Head of caudate nucleus (tissue), 42 donors: Measurements from ENCODE around the gene ZNF507.

Experiments used
- DNase-seq, 42 donors: peaks; one replicate each; pipeline versions ENCODE4 v3.0.0 to v3.0.0-alpha.2; 2020 to 2021; ENCODE audit warnings: mixed read lengths in 7 of 42
- intact Hi-C: fragments of 100-400 bp; cut with DNase I; formaldehyde crosslinking; loops from one replicate; pipeline ENCODE4 v1.15.0; 2022

Gene ZNF507

DNA sequence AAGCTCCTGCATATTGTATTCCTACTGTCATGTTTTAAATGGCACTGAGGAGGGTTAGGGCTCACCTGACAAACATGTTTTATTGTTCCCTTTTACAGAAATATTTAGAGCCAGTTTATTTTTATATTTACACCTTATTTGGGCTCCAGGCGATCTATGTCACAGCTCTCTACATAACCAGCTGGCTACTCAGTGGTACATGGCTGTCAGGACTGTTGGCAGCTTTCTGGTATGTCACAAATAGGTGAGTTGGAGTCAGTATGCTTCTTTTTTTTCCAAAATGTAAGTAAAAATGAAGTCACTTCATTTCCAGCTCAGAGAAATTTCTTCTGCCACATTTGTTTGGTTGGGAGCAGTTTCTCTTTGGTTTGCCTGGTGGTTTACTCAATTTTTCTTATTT is 91.7 kb downstream of the ZNF507 start:
- intact Hi-C loops: no loop called here
- no peak for DNase-seq
